K562 (cell line): ENCODE data around the gene ADM5. TPM values are rescaled to one million over a fixed set of nuclear protein-coding genes. Genes with fewer than 3 reads are reported as not detected.

Experiments used
- BRD9 ChIP-seq: fragments of 450-650 bp; IDR thresholded peaks from 2 replicates; pipeline ENCODE4 v1.6.1; 2018; ENCODE audit warnings: low read depth; ENCODE audit not compliant: partially characterized antibody
- CC2D1A ChIP-seq: fragments of 450-650 bp; IDR thresholded peaks from 2 replicates; pipeline ENCODE4 v1.6.1; 2017; ENCODE audit warnings: mild to moderate bottlenecking
- CREB5 ChIP-seq: fragments of 250-450 bp; sonication (Bioruptor Pico); IDR thresholded peaks from 2 replicates; pipeline ENCODE4 v1.5.0; 2020; ENCODE audit warnings: mild to moderate bottlenecking
- CREBBP ChIP-seq: IDR thresholded peaks from one replicate; pipeline ENCODE4 v1.6.1; 2012; ENCODE audit warnings: low read depth, mild to moderate bottlenecking, control low read depth, inconsistent platforms, low read length
- DMBX1 ChIP-seq: fragments of 250-450 bp; sonication (Bioruptor Pico); IDR thresholded peaks from 2 replicates; pipeline ENCODE4 v1.8.0; 2022; ENCODE audit warnings: inconsistent platforms, mild to moderate bottlenecking, moderate library complexity, borderline replicate concordance
- ETV6 ChIP-seq, 3 experiments: fragments of 150-350 bp in 1 of 3; sonication (generic) in 1 of 3; formaldehyde crosslinking in 1 of 3; IDR thresholded peaks; 2 replicates each; pipeline versions ENCODE4 v1.6.1 to v1.8.0; 2014 to 2022; ENCODE audit warnings: borderline replicate concordance in 2 of 3, low read depth in 2 of 3, antibody characterized with exemption in 1 of 3, low read length in 1 of 3, mild to moderate bottlenecking in 1 of 3, missing genetic modification reagents in 1 of 3
- FOXP4 ChIP-seq: sonication (generic); formaldehyde crosslinking; IDR thresholded peaks from 2 replicates; pipeline ENCODE4 v1.8.0; 2022; ENCODE audit warnings: mild to moderate bottlenecking, missing genetic modification reagents, borderline replicate concordance
- MCM3 ChIP-seq: fragments of 450-650 bp; IDR thresholded peaks from 2 replicates; pipeline ENCODE4 v1.6.1; 2016
- MTF1 ChIP-seq: fragments of 250-450 bp; sonication (Bioruptor Pico); IDR thresholded peaks from 2 replicates; pipeline ENCODE4 v1.9.0; 2021; ENCODE audit warnings: moderate library complexity, mild to moderate bottlenecking, inconsistent platforms, borderline replicate concordance
- NEUROD1 ChIP-seq: fragments of 150-350 bp; IDR thresholded peaks from 2 replicates; pipeline ENCODE4 v1.6.1; 2014; ENCODE audit warnings: borderline replicate concordance, low read length, low read depth; ENCODE audit not compliant: partially characterized antibody
- PATZ1 ChIP-seq: fragments of 250-450 bp; sonication (Bioruptor Pico); IDR thresholded peaks from 2 replicates; pipeline ENCODE4 v1.5.0; 2020; ENCODE audit warnings: mild to moderate bottlenecking, borderline replicate concordance
- PTRF ChIP-seq: fragments of 450-650 bp; IDR thresholded peaks from 2 replicates; pipeline ENCODE4 v1.6.1; 2016; ENCODE audit warnings: mild to moderate bottlenecking, missing genetic modification characterization, missing compliant biosample characterization
- PURB ChIP-seq: sonication (generic); formaldehyde crosslinking; IDR thresholded peaks from 2 replicates; pipeline ENCODE4 v1.9.0; 2021; ENCODE audit warnings: low read depth, mild to moderate bottlenecking, missing genetic modification reagents
- RB1 ChIP-seq: fragments of 450-650 bp; IDR thresholded peaks from 2 replicates; pipeline ENCODE4 v1.6.1; 2017; ENCODE audit warnings: low read depth, mild to moderate bottlenecking
- TBP ChIP-seq: optimal IDR thresholded peaks from 2 replicates; pipeline ENCODE3; 2011; ENCODE audit warnings: low read depth, low read length, improper control_type of control experiment
- ZC3H4 ChIP-seq: sonication (generic); formaldehyde crosslinking; IDR thresholded peaks from 2 replicates; pipeline ENCODE4 v1.9.0; 2021; ENCODE audit warnings: missing genetic modification reagents, borderline replicate concordance
- ZNF197 ChIP-seq: fragments of 200-800 bp; sonication (Bioruptor generic); IDR thresholded peaks from 2 replicates; pipeline ENCODE4 v1.6.1; 2016; ENCODE audit warnings: low read depth, missing genetic modification characterization, missing compliant biosample characterization
- ZNF212 ChIP-seq: fragments of 450-650 bp; formaldehyde crosslinking; IDR thresholded peaks from 2 replicates; pipeline ENCODE4 v1.4.0; 2020; ENCODE audit warnings: mild to moderate bottlenecking
- ZNF398 ChIP-seq: fragments of 250-450 bp; sonication (Bioruptor Pico); IDR thresholded peaks from 2 replicates; pipeline ENCODE4 v1.8.0; 2021; ENCODE audit warnings: moderate library complexity, mild to moderate bottlenecking, inconsistent platforms
- ZNF695 ChIP-seq: fragments of 450-650 bp; formaldehyde crosslinking; IDR thresholded peaks from 2 replicates; pipeline ENCODE4 v1.4.0; 2020; ENCODE audit warnings: mild to moderate bottlenecking, moderate library complexity
- polyA plus RNA-seq, 8 experiments: library from polyadenylated mRNA; depleted of rRNA in 4 of 8; stranded (reverse) in 5 of 8; unstranded in 3 of 8; fragments of >200 nt; fragmentation: Nextera tagmentation in 2 of 8; fragmentation: Illumina TruSeq in 1 of 8; extraction: Ambion mirVana in 2 of 8; extraction: Trizol in 1 of 8; gene quantifications; 2 replicates each; pipeline versions ENCODE4 v1.2.1 to v1.2.3, GENCODE V29; 2011 to 2014; ENCODE audit warnings: inconsistent platforms in 1 of 8, missing spikeins in 1 of 8
- total RNA-seq, 7 experiments: library from RNA; depleted of rRNA in 6 of 7; stranded (reverse); fragments of >200 nt in 6 of 7; fragmentation: Illumina TruSeq in 2 of 7; extraction: Trizol in 2 of 7; gene quantifications; 2 replicates each; pipeline versions ENCODE4 v1.2.1 to v1.2.3, GENCODE V29; 2011 to 2021; ENCODE audit warnings: low replicate concordance in 1 of 7

Gene ADM5
- total and polyA plus RNA-seq, 9 of the 15 experiments (the other 6 are each of a cell fraction or from before 2014, with no cell fraction given): 0.13 to 8.4 (median 2.0) TPM; not detected in 1

- TF ChIP-seq TBP: peak; percentile 46
- TF ChIP-seq ZNF197 (CRISPR knock-in tag): no peak
- TF ChIP-seq RB1: peak; percentile 43; the same call in 1 of the 2 replicates
- no peak for TF ChIP-seq CC2D1A
- no peak for TF ChIP-seq PTRF (tag)
- TF ChIP-seq MCM3: no peak
- no peak for TF ChIP-seq NEUROD1
- TF ChIP-seq ZC3H4: no peak
- TF ChIP-seq MTF1 (CRISPR knock-in tag): no peak
- no peak for TF ChIP-seq CREB5 (CRISPR knock-in tag)
- no peak for TF ChIP-seq CREBBP
- no peak for TF ChIP-seq ZNF212 (CRISPR knock-in tag)
- no peak for TF ChIP-seq ZNF398 (CRISPR knock-in tag)
- no peak for TF ChIP-seq PURB (CRISPR knock-in tag)
- TF ChIP-seq BRD9: no peak
- no peak for TF ChIP-seq DMBX1 (CRISPR knock-in tag)
- TF ChIP-seq ZNF695 (CRISPR knock-in tag): no peak
- TF ChIP-seq ETV6 (IDR thresholded peaks at IDR 0.05; ENCODE audit: borderline replicate concordance in 1 of 2, low read depth in 2 of 2, low read length in 1 of 2): no peak
- TF ChIP-seq ETV6 (CRISPR knock-in tag; IDR thresholded peaks at IDR 0.05; ENCODE audit: borderline replicate concordance): no peak
- TF ChIP-seq FOXP4 (CRISPR knock-in tag): 0 out of 2 replicates have a peak, but pooled peaks have one; percentile 66
- TF ChIP-seq PATZ1 (CRISPR knock-in tag): no peak
Measured at GRCh38 chr19:49664171-49665035, 25.0 kb upstream of the ADM5 start (continued).
